GM12801 (cell line): ENCODE measurements around the gene AFM.

Source experiments
- TF ChIP-seq, protein P1 (sequence below): IDR thresholded peaks from one replicate; pipeline ENCODE4 v1.5.1; 2011; ENCODE audit warnings: control low read depth; ENCODE audit not compliant: insufficient read length; ENCODE audit errors: extremely low read depth

AFM gene

DNA sequence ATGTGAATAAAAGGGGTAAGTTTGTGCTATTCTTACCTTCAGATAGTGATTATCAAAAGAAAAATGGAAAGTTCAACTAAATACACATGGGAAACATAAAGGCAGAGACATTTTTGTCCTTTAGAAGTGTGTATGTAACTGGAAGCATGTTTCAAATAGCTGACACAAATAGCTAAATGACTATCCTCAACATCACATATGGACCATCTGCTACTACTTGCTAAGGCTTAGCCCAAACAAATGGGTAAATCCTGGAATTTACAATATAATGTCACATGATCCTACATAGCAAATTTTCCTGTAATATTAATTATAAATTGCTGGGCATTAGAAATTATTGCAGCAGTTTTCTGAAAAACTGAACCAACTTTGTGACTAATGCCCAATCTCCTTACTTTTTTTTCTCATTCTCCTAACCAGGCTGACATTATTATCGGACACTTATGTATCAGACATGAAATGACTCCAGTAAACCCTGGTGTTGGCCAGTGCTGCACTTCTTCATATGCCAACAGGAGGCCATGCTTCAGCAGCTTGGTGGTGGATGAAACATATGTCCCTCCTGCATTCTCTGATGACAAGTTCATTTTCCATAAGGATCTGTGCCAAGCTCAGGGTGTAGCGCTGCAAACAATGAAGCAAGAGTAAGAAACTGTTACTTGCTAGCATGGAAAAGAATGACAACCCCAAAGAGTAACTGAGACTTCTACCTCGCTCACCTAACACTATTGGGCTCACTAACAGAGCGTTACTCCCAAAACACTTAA is 29.4 kb upstream of the AFM start:
- TF ChIP-seq, protein P1, sequence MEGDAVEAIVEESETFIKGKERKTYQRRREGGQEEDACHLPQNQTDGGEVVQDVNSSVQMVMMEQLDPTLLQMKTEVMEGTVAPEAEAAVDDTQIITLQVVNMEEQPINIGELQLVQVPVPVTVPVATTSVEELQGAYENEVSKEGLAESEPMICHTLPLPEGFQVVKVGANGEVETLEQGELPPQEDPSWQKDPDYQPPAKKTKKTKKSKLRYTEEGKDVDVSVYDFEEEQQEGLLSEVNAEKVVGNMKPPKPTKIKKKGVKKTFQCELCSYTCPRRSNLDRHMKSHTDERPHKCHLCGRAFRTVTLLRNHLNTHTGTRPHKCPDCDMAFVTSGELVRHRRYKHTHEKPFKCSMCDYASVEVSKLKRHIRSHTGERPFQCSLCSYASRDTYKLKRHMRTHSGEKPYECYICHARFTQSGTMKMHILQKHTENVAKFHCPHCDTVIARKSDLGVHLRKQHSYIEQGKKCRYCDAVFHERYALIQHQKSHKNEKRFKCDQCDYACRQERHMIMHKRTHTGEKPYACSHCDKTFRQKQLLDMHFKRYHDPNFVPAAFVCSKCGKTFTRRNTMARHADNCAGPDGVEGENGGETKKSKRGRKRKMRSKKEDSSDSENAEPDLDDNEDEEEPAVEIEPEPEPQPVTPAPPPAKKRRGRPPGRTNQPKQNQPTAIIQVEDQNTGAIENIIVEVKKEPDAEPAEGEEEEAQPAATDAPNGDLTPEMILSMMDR: no peak

DNA sequence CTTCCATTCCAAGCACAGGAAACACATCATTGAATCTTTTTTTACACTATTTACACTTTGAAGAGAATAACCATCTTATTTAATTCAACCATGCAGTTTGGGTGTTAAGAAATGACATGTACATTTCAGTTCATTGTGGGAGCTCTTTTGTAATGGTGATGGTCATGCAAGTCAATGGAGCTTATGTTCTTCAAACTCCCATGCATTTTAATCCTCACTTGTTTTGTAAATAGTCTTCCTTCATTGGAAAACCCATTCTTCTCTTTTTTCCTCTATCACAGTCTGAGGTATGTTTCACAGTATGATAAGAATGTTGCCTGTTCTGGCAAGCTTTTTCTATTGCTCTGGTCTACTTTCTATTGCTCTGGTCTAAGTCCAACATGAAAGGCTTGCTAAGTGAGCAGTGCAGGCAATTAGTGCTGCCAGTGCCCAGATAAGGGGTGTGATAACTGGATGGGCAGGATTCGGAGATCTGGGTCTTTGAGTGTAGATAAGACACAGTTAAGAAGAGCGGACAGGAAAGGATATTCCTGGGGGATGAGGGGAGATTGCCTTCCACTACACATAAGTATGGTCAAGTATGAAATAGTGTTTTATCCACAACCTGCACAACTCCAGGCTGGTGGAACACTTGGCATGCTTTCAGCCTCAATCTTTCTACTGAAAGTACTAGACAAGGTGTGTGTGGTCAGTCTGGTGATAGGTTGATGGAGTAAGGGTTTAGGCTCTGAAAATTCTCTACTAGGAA is 28.4 kb upstream of the AFM start:
- TF ChIP-seq, protein P1: no peak

DNA sequence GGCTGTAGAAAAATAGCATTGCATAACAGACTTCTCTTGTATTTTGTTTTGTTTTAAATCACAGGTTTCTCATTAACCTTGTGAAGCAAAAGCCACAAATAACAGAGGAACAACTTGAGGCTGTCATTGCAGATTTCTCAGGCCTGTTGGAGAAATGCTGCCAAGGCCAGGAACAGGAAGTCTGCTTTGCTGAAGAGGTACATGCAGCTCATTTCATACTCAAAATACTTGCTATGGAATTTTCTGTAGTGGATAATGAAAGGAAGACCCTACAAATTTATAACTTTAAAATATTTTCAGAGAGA is 27.9 kb upstream of the AFM start:
- TF ChIP-seq, protein P1: no peak

DNA sequence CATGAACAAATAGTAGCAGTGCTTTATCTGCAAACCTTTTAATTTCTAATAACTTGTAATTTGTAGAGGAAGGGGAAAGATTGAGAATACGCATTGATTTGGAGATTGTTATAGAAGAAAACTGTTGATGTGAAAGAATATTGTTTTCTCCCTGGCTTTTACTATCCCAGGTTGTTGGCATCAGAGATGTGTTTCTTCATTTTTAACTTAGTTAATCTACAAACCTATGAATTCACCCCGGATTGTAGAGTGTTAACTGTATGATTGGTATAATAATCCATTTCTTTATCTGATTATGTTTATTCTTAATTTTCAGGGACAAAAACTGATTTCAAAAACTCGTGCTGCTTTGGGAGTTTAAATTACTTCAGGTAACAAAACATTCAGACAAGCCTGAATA is 26.6 kb upstream of the AFM start:
- TF ChIP-seq, protein P1: no peak

DNA sequence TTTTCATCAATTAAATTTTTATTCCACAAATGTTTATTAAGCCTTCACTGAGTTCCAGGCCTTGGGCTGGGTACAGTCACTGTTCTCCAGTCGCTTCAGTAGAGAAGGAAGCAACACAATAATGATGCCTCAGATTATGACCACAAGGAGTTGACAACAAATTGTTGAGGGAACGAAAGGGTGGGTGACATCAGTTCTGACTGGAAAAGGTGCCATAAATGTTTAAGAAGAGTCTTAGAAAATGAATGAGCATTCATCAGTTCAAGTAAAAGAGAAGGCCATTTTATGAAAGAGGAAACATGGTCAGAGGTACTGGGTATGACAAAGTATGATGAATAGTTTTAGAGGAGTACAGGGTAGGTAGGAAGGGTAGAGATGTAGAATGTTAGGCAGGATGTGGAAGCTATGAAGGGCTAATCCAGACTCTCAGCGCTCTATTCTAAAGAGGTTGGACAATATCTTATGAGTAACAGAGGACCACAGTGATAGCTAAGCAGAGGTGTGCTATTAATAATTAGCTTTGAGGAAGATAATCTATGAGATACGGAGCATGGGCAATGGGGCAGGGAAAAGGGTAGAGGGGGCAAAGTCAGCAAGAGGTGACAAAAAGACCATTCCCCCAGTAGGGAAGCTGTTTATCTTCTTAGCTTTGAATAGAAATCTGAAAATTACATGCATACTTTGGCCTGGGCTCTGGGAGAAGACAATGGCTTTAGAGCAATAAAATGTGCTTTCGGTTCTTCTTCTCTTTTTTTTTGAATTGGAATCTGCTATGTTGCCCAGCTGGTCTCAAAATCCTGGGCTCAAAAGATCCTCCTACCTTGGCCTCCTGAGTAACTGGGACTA is 25.1 kb upstream of the AFM start:
- TF ChIP-seq, protein P1: no peak

DNA sequence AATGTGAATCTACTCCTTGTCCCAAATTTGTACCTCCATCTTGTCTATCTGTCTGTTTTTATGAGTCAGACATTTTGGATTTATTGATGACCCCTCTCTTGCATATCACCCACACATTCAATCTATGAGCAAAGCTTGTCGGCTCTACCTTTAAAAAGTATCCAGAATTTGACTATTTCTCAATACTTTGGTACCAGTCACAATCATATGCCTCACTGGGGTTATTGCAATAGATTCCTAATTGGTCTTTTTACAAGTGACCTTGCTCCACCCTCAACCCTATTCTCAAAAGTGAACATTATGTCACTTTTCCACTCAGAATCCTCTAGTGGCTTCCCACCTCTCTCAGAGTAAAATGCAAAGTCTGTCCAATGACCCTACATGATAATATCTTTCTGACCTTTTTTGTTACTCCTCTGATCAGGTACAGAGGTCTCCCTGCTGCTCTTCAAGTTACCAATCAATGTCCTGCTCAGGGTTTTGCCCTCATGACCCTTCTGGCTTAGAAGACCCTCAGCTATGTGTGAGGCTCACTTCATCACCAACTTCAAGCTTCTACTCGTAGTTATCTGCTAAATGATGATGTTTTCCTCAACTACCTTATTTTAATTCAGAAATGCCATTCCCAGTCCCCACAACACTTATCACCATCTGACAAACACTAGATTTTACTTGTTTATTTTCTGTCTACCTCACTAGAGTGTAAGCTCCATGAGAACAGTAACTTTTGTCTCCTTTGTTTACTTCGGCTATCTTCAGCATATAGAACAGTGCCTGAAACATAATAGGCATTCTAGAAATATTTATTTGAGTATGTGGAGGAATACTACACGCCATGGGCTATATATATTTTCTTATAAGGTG is 23.1 kb upstream of the AFM start:
- TF ChIP-seq, protein P1: no peak
